ENCODE measurements around the gene CMBL.
"Not testable (repeated sequence)": the region's sequence is repeated elsewhere in the genome, so short reads cannot be mapped to it uniquely, and the experiment has no call there.

The CMBL gene

GRCh38 chr5:10257870-10258269 is 49.8 kb downstream of the CMBL start:
- no peak for DNase-seq (ENCODE audit: low read depth)

DNA sequence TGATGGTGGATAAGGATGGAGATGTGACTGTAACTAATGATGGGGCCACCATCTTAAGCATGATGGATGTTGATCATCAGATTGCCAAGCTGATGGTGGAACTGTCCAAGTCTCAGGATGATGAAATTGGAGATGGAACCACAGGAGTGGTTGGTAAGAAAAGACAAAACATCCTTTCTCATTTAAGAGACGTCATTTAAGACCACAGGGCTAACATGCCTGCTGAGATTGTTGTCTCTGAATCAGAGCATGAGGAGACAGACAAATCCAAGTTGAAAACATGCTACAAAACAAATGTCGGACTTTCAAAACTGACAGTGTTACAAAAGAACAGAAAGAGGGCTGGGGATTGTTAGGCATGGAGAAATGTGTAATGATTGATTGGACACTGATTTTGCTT is 53.0 kb downstream of the CMBL start:
- no peak for DNase-seq (ENCODE audit: low read depth)

DNA sequence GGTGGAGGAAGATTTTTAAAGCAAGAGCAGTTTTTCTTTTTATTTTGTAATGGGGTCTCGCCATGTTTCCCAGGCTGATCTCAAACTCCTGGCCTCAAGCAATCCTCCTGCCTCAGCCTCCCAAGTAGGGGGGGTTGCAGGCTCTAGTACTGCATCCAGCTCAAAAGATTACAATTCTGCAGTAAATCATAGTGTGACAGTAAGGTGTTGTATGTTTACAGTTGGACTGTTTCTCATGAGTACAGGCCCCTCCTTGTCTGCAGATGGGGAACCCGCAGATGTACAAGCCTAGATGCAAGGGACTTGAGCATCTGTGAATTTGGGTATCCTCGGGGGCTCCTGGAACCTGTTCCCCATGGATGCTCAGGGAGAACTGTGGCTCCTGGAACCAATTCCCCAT is 54.3 kb downstream of the CMBL start:
- DNase-seq (ENCODE audit: low read depth), result no peak

- no peak for DNase-seq (ENCODE audit: low read depth)
Measured at GRCh38 chr5:10251405-10251804, 56.3 kb downstream of the CMBL start.

DNA sequence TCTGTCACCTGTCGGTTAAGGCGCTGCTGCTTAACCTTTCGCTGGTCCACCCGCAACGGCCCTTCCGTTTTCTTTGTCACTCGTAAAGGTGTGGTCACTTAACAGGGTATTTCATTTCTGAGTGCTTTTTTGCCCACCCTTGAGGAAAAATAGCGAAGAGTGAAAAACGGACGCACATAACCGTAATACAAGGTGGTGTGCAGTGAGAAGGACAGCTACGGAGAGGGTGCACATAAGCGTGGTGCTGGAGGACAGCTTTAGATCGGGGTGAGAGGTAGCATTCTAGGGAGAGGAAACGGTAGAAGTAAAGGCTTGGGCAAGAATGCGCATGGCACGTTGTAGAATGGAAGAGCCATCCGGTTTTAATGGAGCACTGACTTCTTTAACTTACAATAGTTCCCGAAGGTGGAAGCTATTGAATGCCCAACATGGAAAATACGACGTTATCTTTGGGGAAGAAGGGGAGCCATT is 56.9 kb downstream of the CMBL start:
- peak; percentile 34 for DNase-seq (ENCODE audit: low read depth)

DNA sequence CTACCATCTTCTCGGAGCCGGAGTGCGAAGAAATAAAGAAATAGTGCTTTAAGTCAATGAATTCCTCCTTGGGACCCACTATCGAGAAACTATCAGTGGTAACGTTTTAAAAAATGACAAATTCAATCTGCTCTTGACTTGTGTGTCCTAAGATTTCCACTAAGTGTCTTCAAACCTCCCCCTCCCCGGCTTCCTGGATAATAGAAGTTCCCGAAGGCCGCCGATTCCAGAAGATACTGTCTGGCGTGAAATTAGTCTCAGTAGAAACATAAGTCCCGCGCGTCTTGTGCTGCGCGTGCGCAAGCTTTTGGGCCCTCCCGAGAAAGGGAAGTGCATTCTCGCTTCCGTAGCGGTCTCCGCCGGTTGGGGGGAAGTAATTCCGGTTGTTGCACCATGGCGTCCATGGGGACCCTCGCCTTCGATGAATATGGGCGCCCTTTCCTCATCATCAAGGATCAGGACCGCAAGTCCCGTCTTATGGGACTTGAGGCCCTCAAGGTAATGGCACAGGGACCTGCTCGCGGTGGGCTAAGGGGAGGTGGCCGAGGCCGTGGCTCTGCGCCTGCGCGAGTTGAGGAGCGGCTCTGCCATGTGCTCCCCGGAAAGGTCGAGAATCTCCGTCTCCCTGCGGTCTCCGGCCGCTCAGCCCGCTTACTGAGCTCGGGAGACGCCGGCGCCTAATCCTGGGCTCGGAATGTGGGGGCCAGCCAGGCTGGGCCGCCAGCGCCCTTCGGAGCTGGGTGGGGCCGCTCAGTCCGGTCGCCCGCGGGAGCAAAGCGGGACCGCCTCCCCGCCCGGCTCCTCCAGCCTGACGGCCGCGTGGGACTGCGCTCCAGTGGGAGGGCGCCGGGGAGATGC is 57.5 kb downstream of the CMBL start, which contains the start of gene CCT5:
Gene CCT5, plus strand, starts transcription at position 333 of the 858 bp plus-strand sequence. Its CDS starts 61 bp downstream, at position 394.
- peak; percentile 99 for DNase-seq (ENCODE audit: low read depth)

DNA sequence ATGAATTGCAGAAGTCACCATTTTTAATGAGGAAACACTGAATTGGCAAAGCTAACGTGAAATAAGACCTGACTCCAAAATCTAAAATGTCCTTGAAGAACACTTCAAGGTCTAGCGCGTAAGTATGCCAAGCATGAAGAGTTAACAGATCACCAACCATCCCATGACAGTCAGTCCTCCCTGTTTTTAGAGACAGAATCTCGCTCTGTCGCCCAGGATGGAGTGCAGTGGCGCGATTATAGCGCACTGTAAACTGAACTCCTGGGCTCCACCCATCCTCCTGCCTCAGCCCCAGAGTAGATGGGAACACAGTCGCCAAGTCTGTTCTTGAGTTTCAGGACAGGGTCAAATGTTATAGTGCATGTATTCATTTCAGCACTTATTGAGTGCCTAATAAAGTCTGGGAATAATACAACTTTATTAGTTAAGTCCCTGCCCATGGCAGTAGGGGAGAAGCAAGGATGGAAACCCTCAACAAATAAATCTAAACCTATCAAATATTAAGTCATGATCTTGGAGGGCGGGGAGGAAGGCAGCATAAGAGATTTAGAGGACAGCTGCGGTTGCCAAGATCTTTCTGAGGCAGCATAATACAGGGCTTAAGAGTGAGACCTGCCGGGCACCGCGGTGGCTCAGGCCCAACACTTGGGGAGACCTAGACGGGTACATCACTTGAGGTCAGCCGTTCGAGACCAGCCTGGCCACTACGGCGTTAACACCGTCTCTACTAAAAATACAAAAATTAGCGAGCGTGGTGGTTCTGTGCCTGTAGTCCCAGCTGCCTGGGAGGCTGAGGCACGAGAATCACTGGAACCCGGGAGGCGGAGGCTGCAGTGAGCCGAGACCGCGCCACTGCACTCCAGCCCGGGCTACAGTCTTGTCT is 59.1 kb downstream of the CMBL start:
- no peak for DNase-seq (ENCODE audit: low read depth)

GRCh38 chr5:10247217-10247616 is 60.5 kb downstream of the CMBL start:
- not testable (repeated sequence) for DNase-seq (ENCODE audit: low read depth)

DNA sequence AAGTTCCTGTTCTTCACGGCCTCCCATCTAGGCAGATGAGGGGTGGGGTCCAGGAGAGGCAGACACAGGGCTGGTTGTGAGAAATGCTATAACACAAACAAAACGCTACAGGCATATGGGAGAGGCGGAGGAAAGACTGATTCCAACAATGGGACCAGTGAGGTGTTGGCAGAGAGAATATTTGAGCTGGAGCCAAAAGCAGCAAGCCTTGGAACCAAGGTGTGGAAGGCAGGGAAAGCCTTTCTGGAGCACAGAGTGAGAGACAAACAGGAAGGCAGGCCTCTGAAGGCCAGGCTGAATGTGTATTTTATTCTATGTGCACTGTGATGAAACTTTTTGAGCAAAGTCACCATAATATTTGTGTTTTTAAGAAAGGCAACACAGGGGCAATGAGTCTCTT is 60.9 kb downstream of the CMBL start:
- no peak for DNase-seq (ENCODE audit: low read depth)

DNA sequence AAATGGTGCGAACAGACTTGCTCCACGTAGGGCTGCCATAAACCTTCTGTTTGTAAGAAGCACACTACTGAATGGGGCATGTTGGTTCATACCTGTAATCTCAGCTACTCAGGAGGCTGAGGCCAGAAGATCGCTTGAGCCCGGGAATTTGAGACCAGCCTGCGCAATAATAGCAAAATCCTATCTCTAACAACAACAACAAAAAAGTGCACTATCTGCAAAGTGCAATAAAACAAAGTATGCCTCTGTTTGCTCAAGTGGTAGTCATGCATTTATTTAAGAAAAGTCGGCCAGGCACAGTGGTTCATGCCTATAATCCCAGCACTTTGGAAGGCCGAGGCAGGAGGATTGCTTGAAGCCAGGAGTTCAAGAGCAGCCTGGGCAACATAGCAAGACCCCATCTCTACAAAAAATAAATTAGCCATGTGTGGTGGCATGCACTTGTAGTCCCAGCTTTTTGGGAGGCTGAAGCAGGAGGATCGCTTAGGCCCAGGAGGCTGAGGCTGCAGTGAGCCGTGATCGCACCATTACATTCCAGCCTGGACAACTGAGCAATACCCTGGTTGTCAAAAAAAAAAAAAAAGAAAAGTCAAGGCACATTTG is 63.3 kb downstream of the CMBL start:
- DNase-seq (ENCODE audit: low read depth), result no peak

DNA sequence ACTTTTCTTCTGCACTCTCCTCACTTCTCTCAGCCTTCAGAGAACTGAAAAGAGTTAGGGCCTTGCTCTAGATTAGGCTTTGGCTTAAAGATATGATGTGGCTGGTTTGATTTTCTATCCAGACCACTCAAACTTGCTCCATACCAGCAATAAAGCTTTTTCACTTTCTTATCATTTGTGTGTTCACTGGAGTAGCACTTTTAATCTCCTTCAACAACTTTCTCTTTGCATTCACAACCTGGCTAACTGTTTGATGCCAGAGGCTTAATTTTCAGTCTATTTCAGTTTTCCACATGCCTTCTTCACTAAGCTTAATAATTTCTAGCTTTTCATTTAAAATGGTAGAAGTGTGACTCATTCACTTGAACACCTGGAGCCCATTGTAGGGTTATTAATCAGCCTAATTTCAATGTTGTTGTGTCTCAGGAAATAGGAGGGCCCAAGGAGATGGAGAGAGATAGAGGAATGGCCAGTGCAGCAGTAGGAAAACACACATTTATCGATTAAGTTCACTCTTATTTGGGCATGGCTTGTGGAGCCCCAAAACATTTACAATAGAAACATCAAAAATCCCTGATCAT is 64.0 kb downstream of the CMBL start:
- DNase-seq (ENCODE audit: low read depth), result no peak

- peak; percentile 19 for DNase-seq (ENCODE audit: low read depth)
Measured at GRCh38 chr5:10235350-10235749, 72.4 kb downstream of the CMBL start.

DNA sequence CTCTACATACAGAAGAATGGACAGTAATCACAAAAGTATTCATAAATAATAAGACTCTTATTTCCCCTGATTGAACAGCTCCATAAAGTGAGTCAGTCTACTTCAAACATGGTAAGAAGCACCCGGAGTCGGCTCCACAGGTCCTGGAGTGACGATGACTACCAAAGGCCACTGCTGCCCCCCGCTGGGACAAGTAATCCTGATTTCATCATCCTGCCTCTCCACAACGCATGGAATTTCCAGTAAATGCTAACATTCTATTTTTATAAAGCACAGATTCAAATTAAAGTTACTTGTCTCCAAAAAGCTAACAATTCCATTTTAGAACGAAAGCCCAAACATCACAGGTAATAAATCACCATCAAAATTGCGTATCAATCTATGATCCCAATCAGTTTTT is 74.2 kb downstream of the CMBL start:
- peak; percentile 94 for DNase-seq (ENCODE audit: low read depth)

DNA sequence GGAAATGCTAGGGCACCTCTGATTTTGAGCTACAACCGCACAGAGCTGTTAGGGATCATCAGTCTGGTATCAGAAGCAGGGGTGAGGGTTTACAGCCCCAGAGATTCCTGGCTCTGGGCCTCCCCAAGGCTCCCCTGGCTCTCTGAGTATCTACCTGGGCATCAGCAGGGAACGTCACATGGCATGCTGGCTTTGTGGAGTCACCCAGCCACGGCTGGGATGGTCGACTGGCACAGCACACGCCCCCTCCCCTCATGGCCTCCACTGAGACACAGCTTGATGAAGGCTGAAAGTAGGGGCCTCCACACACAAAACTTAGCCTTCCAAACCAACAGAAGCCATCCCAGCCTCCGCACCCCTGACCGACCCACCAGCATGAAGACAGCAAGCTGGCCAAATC is 74.7 kb downstream of the CMBL start:
- no peak for DNase-seq (ENCODE audit: low read depth)

DNA sequence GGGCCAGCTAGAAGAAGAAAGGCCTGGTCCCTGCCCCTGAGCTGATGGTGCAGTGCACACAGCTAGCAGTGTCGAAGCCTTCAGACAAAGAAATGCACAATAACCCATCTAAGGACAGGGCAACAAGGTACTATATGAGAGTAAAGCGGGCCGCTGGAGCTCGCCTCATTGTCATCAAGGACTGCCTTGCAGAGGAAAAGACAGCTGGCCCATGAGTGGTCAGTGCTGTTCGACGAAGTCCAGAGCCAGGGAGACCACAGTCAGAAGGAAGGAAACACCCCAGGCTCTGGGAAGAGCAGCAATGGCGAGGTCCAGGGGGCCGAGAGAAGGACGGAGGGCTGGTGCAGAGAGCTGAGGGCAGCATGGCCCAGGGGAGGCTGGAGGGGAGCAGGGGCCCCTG is 75.3 kb downstream of the CMBL start:
- DNase-seq (ENCODE audit: low read depth), result no peak

GRCh38 chr5:10229306-10230048 is 78.2 kb downstream of the CMBL start:
- peak; percentile 47 for DNase-seq (ENCODE audit: low read depth)

DNA sequence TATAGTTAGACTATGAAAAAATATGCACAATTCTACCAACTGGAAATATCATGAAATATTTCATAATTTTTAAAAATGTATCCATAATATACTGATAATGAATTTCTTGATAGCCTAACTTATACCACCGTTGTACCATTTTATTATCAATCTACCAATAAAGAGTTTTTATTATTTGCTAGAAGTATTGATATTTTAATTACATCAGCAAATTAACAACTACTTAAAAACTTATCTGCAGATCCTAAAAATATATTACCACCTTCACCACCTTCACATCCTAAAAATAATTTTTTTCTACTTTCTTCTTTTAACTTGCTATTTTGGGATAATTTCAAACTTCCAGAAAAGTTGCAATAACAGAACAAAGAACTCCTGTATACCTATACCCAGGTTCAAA is 79.4 kb downstream of the CMBL start:
- no peak for DNase-seq (ENCODE audit: low read depth)

All from fibroblast of gingiva (primary cell).